IMR-90 (cell line): ENCODE data around the gene PRSS35. TPM values are rescaled to one million over a fixed set of nuclear protein-coding genes. Genes with fewer than 3 reads are reported as not detected.

Experiments used
- ATAC-seq: fragments of 200-7000 bp; cut with Tn5 transposase; 2 replicates; pipeline ENCODE4 v1.9.1; 2020; ENCODE audit warnings: low read depth, mild to moderate bottlenecking, moderate library complexity
- BruUV-seq: library from RNA; stranded (reverse); fragments of 400-500 nt; replicated peaks from 2 replicates; lab custom pipeline; 2021; lab: Mats Ljungman, UMichigan
- CTCF ChIA-PET: fragments of 300-600 bp; formaldehyde crosslinking; extraction: SDS; loops from one replicate; lab custom pipeline; 2021; ENCODE audit warnings: antibody characterized with exemption; lab: Yijun Ruan, JAX
- POLR2A ChIA-PET: fragments of 300-600 bp; sonication (Branson Sonifier 250); formaldehyde crosslinking; loops from one replicate; lab custom pipeline; 2022; ENCODE audit warnings: antibody characterized with exemption; ENCODE audit not compliant: unreplicated experiment; lab: Charles Lee
- DNase-seq: peaks from one replicate; pipeline ENCODE4 v3.0.0; 2013
- H2AFZ ChIP-seq: replicated peaks from 2 replicates; pipeline ENCODE3; 2013; ENCODE audit warnings: low read length, mild to moderate bottlenecking; ENCODE audit not compliant: poor library complexity
- H2AK5ac ChIP-seq: 2 replicates; pipeline ENCODE4 v1.6.1; 2013; ENCODE audit warnings: low read depth, low read length, inconsistent platforms
- H2AK9ac ChIP-seq: replicated peaks from 2 replicates; pipeline ENCODE3; 2013; ENCODE audit warnings: mild to moderate bottlenecking, low read depth, low read length, moderate library complexity; ENCODE audit not compliant: poor library complexity
- H2BK120ac ChIP-seq: 2 replicates; pipeline ENCODE4 v1.6.1; 2013; ENCODE audit warnings: low read depth, low read length, inconsistent platforms
- H2BK15ac ChIP-seq: 3 replicates; pipeline ENCODE4 v1.6.1; 2013; ENCODE audit warnings: low read depth, low read length, inconsistent platforms
- H2BK20ac ChIP-seq: 2 replicates; pipeline ENCODE4 v1.6.1; 2013; ENCODE audit warnings: low read depth, mild to moderate bottlenecking, inconsistent platforms, low read length, moderate library complexity
- H2BK5ac ChIP-seq: 2 replicates; pipeline ENCODE4 v1.6.1; 2013; ENCODE audit warnings: mild to moderate bottlenecking, low read depth, low read length, inconsistent platforms; ENCODE audit not compliant: poor library complexity, severe bottlenecking
- H3K14ac ChIP-seq: replicated peaks from 2 replicates; pipeline ENCODE4 v1.6.1; 2013; ENCODE audit warnings: low read depth, low read length, inconsistent platforms
- H3K18ac ChIP-seq: 2 replicates; pipeline ENCODE4 v1.6.1; 2013; ENCODE audit warnings: low read depth, low read length, control low read depth
- H3K23ac ChIP-seq: 2 replicates; pipeline ENCODE4 v1.6.1; 2013; ENCODE audit warnings: low read depth, low read length, inconsistent platforms
- H3K27ac ChIP-seq: 2 replicates; pipeline ENCODE4 v1.5.1; 2013; ENCODE audit warnings: mild to moderate bottlenecking, control low read depth, low read length; ENCODE audit not compliant: insufficient read depth
- H3K27me3 ChIP-seq: 2 replicates; pipeline ENCODE4 v1.6.1; 2013; ENCODE audit warnings: low read length; ENCODE audit not compliant: control insufficient read depth, insufficient read depth
- H3K36me3 ChIP-seq: 2 replicates; pipeline ENCODE4 v1.6.1; 2013; ENCODE audit warnings: low read length, mixed read lengths; ENCODE audit not compliant: control insufficient read depth, insufficient read depth
- H3K4ac ChIP-seq: 2 replicates; pipeline ENCODE4 v1.6.1; 2013; ENCODE audit warnings: low read depth, low read length, inconsistent platforms
- H3K4me1 ChIP-seq: 2 replicates; pipeline ENCODE4 v1.6.1; 2013; ENCODE audit warnings: low read length, mixed read lengths; ENCODE audit not compliant: control insufficient read depth, insufficient read depth
- H3K4me2 ChIP-seq: 2 replicates; pipeline ENCODE4 v1.6.1; 2013; ENCODE audit warnings: low read depth, mild to moderate bottlenecking, control low read depth, low read length, moderate library complexity
- H3K4me3 ChIP-seq: 2 replicates; pipeline ENCODE4 v1.5.1; 2013; ENCODE audit warnings: low read depth, mild to moderate bottlenecking, control low read depth, low read length, moderate library complexity; ENCODE audit not compliant: insufficient read depth
- H3K56ac ChIP-seq: 2 replicates; pipeline ENCODE4 v1.6.1; 2013; ENCODE audit warnings: low read length, inconsistent platforms; ENCODE audit not compliant: insufficient read depth; ENCODE audit errors: extremely low read depth
- H3K79me1 ChIP-seq, 2 experiments: 2 replicates each; pipeline ENCODE4 v1.6.1; 2013; ENCODE audit warnings: low read length in 2 of 2, inconsistent platforms in 1 of 2, low read depth in 1 of 2
- H3K9ac ChIP-seq: 2 replicates; pipeline ENCODE4 v1.6.1; 2013; ENCODE audit warnings: low read depth, low read length, control low read depth
- H3K9me1 ChIP-seq: 2 replicates; pipeline ENCODE4 v1.6.1; 2013; ENCODE audit warnings: low read length, inconsistent platforms; ENCODE audit not compliant: insufficient read depth
- H3K9me3 ChIP-seq: 2 replicates; pipeline ENCODE4 v1.6.1; 2013; ENCODE audit warnings: low read length; ENCODE audit not compliant: control insufficient read depth, insufficient read depth
- H4K20me1 ChIP-seq: 2 replicates; pipeline ENCODE4 v1.6.1; 2013; ENCODE audit warnings: low read length, inconsistent platforms; ENCODE audit not compliant: insufficient read depth
- H4K5ac ChIP-seq: 2 replicates; pipeline ENCODE4 v1.6.1; 2013; ENCODE audit warnings: mild to moderate bottlenecking, low read depth, low read length, control low read depth
- H4K8ac ChIP-seq, 2 experiments: 2 replicates each; pipeline ENCODE4 v1.6.1; 2013; ENCODE audit warnings: low read depth in 2 of 2, low read length in 2 of 2, control low read depth in 1 of 2, inconsistent platforms in 1 of 2
- H4K91ac ChIP-seq: 2 replicates; pipeline ENCODE4 v1.6.1; 2013; ENCODE audit warnings: low read depth, low read length, inconsistent platforms; ENCODE audit not compliant: insufficient read depth
- BHLHE40 ChIP-seq: fragments of 150-350 bp; IDR thresholded peaks from 2 replicates; pipeline ENCODE4 v1.6.1; 2016; ENCODE audit warnings: mild to moderate bottlenecking, low read depth, low read length
- CEBPB ChIP-seq: IDR thresholded peaks from 2 replicates; pipeline ENCODE4 v1.6.1; 2012; ENCODE audit warnings: low read depth, low read length, improper control_type of control experiment
- CHD1 ChIP-seq: IDR thresholded peaks from 2 replicates; pipeline ENCODE4 v1.6.1; 2012; ENCODE audit warnings: low read depth, low read length, improper control_type of control experiment
- FOS ChIP-seq: fragments of 150-350 bp; IDR thresholded peaks from 2 replicates; pipeline ENCODE4 v1.6.1; 2016; ENCODE audit warnings: low read depth, low read length
- MAFK ChIP-seq: IDR thresholded peaks from 2 replicates; pipeline ENCODE4 v1.6.1; 2012; ENCODE audit warnings: low read depth, low read length, improper control_type of control experiment
- MAZ ChIP-seq: IDR thresholded peaks from 2 replicates; pipeline ENCODE4 v1.6.1; 2012; ENCODE audit warnings: low read depth, mild to moderate bottlenecking, low read length, improper control_type of control experiment, moderate library complexity, borderline replicate concordance
- MXI1 ChIP-seq: IDR thresholded peaks from 2 replicates; pipeline ENCODE4 v1.6.1; 2012; ENCODE audit warnings: low read depth, mild to moderate bottlenecking, low read length, moderate library complexity, borderline replicate concordance
- NFE2L2 ChIP-seq: fragments of 150-350 bp; IDR thresholded peaks from 2 replicates; pipeline ENCODE4 v1.6.1; 2016; ENCODE audit warnings: low read depth, mild to moderate bottlenecking, low read length
- POLR2A ChIP-seq: IDR thresholded peaks from 2 replicates; pipeline ENCODE4 v1.6.1; 2012; ENCODE audit warnings: mild to moderate bottlenecking, low read depth, low read length
- RAD21 ChIP-seq: IDR thresholded peaks from 2 replicates; pipeline ENCODE4 v1.6.1; 2012; ENCODE audit warnings: low read length, improper control_type of control experiment
- RCOR1 ChIP-seq: IDR thresholded peaks from 2 replicates; pipeline ENCODE4 v1.6.1; 2012; ENCODE audit warnings: mild to moderate bottlenecking, low read length, improper control_type of control experiment; ENCODE audit not compliant: insufficient replicate concordance
- RFX5 ChIP-seq: IDR thresholded peaks from 2 replicates; pipeline ENCODE4 v1.8.0; 2012; ENCODE audit warnings: low read depth, mild to moderate bottlenecking, low read length, moderate library complexity
- SMC3 ChIP-seq: fragments of 150-350 bp; IDR thresholded peaks from 2 replicates; pipeline ENCODE4 v1.6.1; 2016; ENCODE audit warnings: low read depth, mild to moderate bottlenecking, antibody characterized with exemption, low read length, moderate library complexity
- WGBS, 2 experiments: methylation state at CpG; one replicate each; pipeline versions ENCODE4 v1.1.5 to v1.1.7; 2013; ENCODE audit warnings: missing lambda C conversion rate in 2 of 2; ENCODE audit not compliant: insufficient read length in 1 of 2; ENCODE audit errors: extremely low coverage in 2 of 2; 5-methylcytosine and 5-hydroxymethylcytosine counted together
- dilution Hi-C: fragments of 300-500 bp; cut with HindIII; formaldehyde crosslinking; loops from one replicate; pipeline ENCODE4 v1.14.3; 2018; ENCODE audit warnings: low sequenced_read_pairs; ENCODE audit not compliant: unreplicated experiment
- in situ Hi-C: fragments of 300-500 bp; cut with MboI; formaldehyde crosslinking; loops from 3 replicates; pipeline ENCODE4 v1.14.3; 2019; ENCODE audit warnings: low sequenced_read_pairs, inconsistent platforms, mixed read lengths
- intact Hi-C: fragments of 100-400 bp; cut with micrococcal nuclease; formaldehyde crosslinking; loops from 2 replicates; pipeline ENCODE4 v1.10.0; 2022
- polyA plus RNA-seq, 3 experiments: library from polyadenylated mRNA; depleted of rRNA; stranded (reverse); fragments of >200 nt; gene quantifications; 2 replicates each; pipeline ENCODE4 v1.2.3, GENCODE V29; 2012; ENCODE audit warnings: low replicate concordance in 1 of 3
- total RNA-seq: library from RNA; depleted of rRNA; stranded (reverse); fragments of >200 nt; gene quantifications from 2 replicates; pipeline ENCODE4 v1.2.3, GENCODE V29; 2012
- TF ChIP-seq, protein P1 (sequence below): fragments of 150-350 bp; IDR thresholded peaks from 2 replicates; pipeline ENCODE4 v1.6.1; 2016; ENCODE audit warnings: low read depth, mild to moderate bottlenecking, low read length, moderate library complexity, borderline replicate concordance
- TF ChIP-seq, protein P2 (sequence below): fragments of 150-350 bp; IDR thresholded peaks from 2 replicates; pipeline ENCODE4 v1.6.1; 2017; ENCODE audit warnings: mild to moderate bottlenecking, antibody characterized with exemption, low read length, low read depth
- TF ChIP-seq, protein P3 (sequence below): conservative IDR thresholded peaks from 2 replicates; pipeline ENCODE4 v1.5.1; 2012; ENCODE audit warnings: mild to moderate bottlenecking, low read depth, low read length, improper control_type of control experiment

PRSS35 gene
- total and polyA plus RNA-seq, 2 of the 4 experiments (the other 2 are of a cell fraction), result 5.2 to 5.6 TPM

DNA sequence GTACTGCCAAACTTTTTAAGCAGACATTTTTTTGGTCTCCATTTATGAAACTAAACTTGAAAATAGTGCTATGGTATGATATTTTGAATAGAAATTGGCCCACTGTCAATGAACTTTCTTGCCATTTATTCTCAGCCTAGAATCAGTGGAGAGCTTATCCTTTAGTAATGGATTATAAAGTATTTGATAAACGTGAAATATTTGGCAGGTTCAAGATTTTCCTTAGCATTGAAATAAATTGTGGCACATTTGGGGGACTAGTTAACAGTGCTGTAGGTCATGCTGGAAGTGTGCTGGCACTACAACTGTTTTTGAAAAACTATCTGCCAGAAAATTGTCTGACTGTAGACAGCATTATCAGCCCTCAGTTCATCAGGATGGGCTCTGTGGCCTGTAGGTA lies 2.1 kb downstream of the PRSS35 start:
- WGBS, 2 experiments, result 33% methylated on average over 1 of the region's 1 CpG; no CpG with 5 or more reads in 1 of the 2 experiments
- no peak overlapping the region for H2AK9ac ChIP-seq
- BruUV-seq, result no TSS peak

More for the DNA sequence above, 2.1 kb downstream of the PRSS35 start:
- no peaks in the 10 kb centered on the region; the same call in 1 of the 2 replicates for H3K4me1 ChIP-seq
- no peak overlapping the region for H3K23ac ChIP-seq
- no peak overlapping the region; the same call in 1 of the 2 replicates for H2AK5ac ChIP-seq
- H4K5ac ChIP-seq, result no peak overlapping the region
- ChIA-PET CTCF (interaction anchor here (0.6 to 7.0 kb wide), 10 partner anchors 9 to 448 kb away, joined by 3 to 74 read pairs (median 3); partner anchors contain the start of genes DOP1A and UBE3D), POLR2A (interaction anchor here (0.7 kb wide), 1 partner anchor 290 kb away, joined by 4 read pairs; no protein-coding TSS in a partner anchor)
- H3K27ac ChIP-seq, result no peak overlapping the region
- intact Hi-C loops, result loop anchor here (5.0 to 10.0 kb wide), 3 partner anchors 82 to 1262 kb away; partner anchors contain the start of genes ME1 and TPBG
- H2BK20ac ChIP-seq, result no peak overlapping the region
- H3K4me2 ChIP-seq, result no peak overlapping the region
- no peaks in the 10 kb centered on the region for H3K36me3 ChIP-seq
- no peak overlapping the region for H3K18ac ChIP-seq
- no peak overlapping the region for H3K4ac ChIP-seq
- DNase-seq (no peak), ATAC-seq (no peak)
- no peak overlapping the region for H2BK5ac ChIP-seq
- H3K14ac ChIP-seq, result no peak overlapping the region
- H3K9me3 ChIP-seq, result no peaks in the 10 kb centered on the region
- TF ChIP-seq SMC3 (no peak), MAFK (no peak), RFX5 (no peak), CHD1 (no peak), MAZ (no peak), NFE2L2 (no peak), MXI1 (no peak), FOS (no peak), BHLHE40 (no peak), CEBPB (no peak), POLR2A (no peak), RCOR1 (no peak), RAD21 (no peak)
- TF ChIP-seq, protein P1, sequence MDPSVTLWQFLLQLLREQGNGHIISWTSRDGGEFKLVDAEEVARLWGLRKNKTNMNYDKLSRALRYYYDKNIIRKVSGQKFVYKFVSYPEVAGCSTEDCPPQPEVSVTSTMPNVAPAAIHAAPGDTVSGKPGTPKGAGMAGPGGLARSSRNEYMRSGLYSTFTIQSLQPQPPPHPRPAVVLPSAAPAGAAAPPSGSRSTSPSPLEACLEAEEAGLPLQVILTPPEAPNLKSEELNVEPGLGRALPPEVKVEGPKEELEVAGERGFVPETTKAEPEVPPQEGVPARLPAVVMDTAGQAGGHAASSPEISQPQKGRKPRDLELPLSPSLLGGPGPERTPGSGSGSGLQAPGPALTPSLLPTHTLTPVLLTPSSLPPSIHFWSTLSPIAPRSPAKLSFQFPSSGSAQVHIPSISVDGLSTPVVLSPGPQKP, result no peak
- TF ChIP-seq, protein P2, sequence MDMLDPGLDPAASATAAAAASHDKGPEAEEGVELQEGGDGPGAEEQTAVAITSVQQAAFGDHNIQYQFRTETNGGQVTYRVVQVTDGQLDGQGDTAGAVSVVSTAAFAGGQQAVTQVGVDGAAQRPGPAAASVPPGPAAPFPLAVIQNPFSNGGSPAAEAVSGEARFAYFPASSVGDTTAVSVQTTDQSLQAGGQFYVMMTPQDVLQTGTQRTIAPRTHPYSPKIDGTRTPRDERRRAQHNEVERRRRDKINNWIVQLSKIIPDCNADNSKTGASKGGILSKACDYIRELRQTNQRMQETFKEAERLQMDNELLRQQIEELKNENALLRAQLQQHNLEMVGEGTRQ, result no peak
- TF ChIP-seq, protein P3, sequence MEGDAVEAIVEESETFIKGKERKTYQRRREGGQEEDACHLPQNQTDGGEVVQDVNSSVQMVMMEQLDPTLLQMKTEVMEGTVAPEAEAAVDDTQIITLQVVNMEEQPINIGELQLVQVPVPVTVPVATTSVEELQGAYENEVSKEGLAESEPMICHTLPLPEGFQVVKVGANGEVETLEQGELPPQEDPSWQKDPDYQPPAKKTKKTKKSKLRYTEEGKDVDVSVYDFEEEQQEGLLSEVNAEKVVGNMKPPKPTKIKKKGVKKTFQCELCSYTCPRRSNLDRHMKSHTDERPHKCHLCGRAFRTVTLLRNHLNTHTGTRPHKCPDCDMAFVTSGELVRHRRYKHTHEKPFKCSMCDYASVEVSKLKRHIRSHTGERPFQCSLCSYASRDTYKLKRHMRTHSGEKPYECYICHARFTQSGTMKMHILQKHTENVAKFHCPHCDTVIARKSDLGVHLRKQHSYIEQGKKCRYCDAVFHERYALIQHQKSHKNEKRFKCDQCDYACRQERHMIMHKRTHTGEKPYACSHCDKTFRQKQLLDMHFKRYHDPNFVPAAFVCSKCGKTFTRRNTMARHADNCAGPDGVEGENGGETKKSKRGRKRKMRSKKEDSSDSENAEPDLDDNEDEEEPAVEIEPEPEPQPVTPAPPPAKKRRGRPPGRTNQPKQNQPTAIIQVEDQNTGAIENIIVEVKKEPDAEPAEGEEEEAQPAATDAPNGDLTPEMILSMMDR, result no peak
- H4K20me1 ChIP-seq, result no peaks in the 10 kb centered on the region
- H2BK15ac ChIP-seq, result no peak overlapping the region; the same call in 2 of the 3 replicates
- in situ Hi-C loops, result loop anchor here (25.0 kb wide), 1 partner anchor 1252 kb away; no protein-coding TSS in a partner anchor
- dilution Hi-C loops, result loop anchor here (25.0 kb wide), 2 partner anchors 302 to 452 kb away; partner anchors contain the start of genes DOP1A and UBE3D
- no peak overlapping the region for H3K4me3 ChIP-seq
- no peak overlapping the region for H4K91ac ChIP-seq
- H3K9me1 ChIP-seq, result no peaks in the 10 kb centered on the region
- no peaks in the 10 kb centered on the region for H3K27me3 ChIP-seq
- no peak overlapping the region for H3K9ac ChIP-seq
- H3K56ac ChIP-seq, result no peak overlapping the region
- H2BK120ac ChIP-seq, result no peak overlapping the region
- no peaks in the 10 kb centered on the region for H3K79me1 ChIP-seq
- no peak overlapping the region for H2AFZ ChIP-seq
- no peak overlapping the region for H4K8ac ChIP-seq
